OCI-LY1 (cell line): ENCODE results near the gene REM2.

ENCODE experiments used
- H2AFZ ChIP-seq: fragments of 200-600 bp; sonication (generic), shearing (Covaris generic); 2 replicates; pipeline ENCODE4 v1.6.0; 2014; ENCODE audit warnings: antibody characterized with exemption, mild to moderate bottlenecking, low read length
- H3F3A ChIP-seq: fragments of 200-600 bp; sonication (generic), shearing (Covaris generic); 2 replicates; pipeline ENCODE4 v1.6.0; 2014; ENCODE audit warnings: mild to moderate bottlenecking, antibody characterized with exemption, low read length, moderate library complexity; ENCODE audit not compliant: insufficient read depth
- H3K27ac ChIP-seq: fragments of 200-600 bp; sonication (generic); 2 replicates; pipeline ENCODE4 v1.5.1; 2014; ENCODE audit warnings: low read length, mixed run types, mild to moderate bottlenecking, low read depth; ENCODE audit not compliant: poor library complexity, severe bottlenecking
- H3K27me3 ChIP-seq: fragments of 200-600 bp; sonication (generic); 2 replicates; pipeline ENCODE4 v1.6.0; 2014; ENCODE audit warnings: antibody characterized with exemption, mild to moderate bottlenecking, low read length, moderate library complexity; ENCODE audit not compliant: insufficient read depth
- H3K36me3 ChIP-seq: fragments of 200-600 bp; sonication (generic); 2 replicates; pipeline ENCODE4 v1.6.1; 2014; ENCODE audit warnings: mild to moderate bottlenecking, antibody characterized with exemption, low read length, moderate library complexity, mixed read lengths; ENCODE audit not compliant: insufficient read depth
- H3K4me1 ChIP-seq: fragments of 200-600 bp; sonication (generic); 2 replicates; pipeline ENCODE4 v1.5.1; 2014; ENCODE audit warnings: mild to moderate bottlenecking, low read length, moderate library complexity; ENCODE audit not compliant: insufficient read depth, severe bottlenecking
- H3K4me2 ChIP-seq: fragments of 200-600 bp; sonication (generic), shearing (Covaris generic); 2 replicates; pipeline ENCODE4 v1.6.1; 2014; ENCODE audit warnings: low read length
- H3K4me3 ChIP-seq: fragments of 200-600 bp; sonication (generic); 2 replicates; pipeline ENCODE4 v1.5.1; 2014; ENCODE audit warnings: low read length, low read depth, mild to moderate bottlenecking, mixed read lengths; ENCODE audit not compliant: poor library complexity, severe bottlenecking
- H3K79me2 ChIP-seq: fragments of 200-600 bp; shearing (Covaris generic); 2 replicates; pipeline ENCODE4 v1.6.1; 2016; ENCODE audit warnings: mixed run types, low read length, mixed read lengths; ENCODE audit not compliant: insufficient read depth
- H3K9ac ChIP-seq: fragments of 200-600 bp; sonication (generic), shearing (Covaris generic); 2 replicates; pipeline ENCODE4 v1.6.1; 2014; ENCODE audit warnings: mild to moderate bottlenecking, low read length, mixed read lengths
- H3K9me2 ChIP-seq: fragments of 200-600 bp; sonication (generic), shearing (Covaris generic); 2 replicates; pipeline ENCODE4 v1.6.1; 2014; ENCODE audit warnings: low read depth, mild to moderate bottlenecking, low read length, mixed read lengths
- H3K9me3 ChIP-seq: fragments of 200-600 bp; shearing (Covaris generic); 2 replicates; pipeline ENCODE4 v1.6.1; 2014; ENCODE audit warnings: low read length, mixed read lengths
- H4K20me1 ChIP-seq: fragments of 200-600 bp; sonication (generic), shearing (Covaris generic); 2 replicates; pipeline ENCODE4 v1.6.0; 2016; ENCODE audit warnings: mild to moderate bottlenecking, low read length; ENCODE audit not compliant: insufficient read depth
- EZH2 ChIP-seq: fragments of 200-600 bp; sonication (generic), shearing (Covaris generic); IDR thresholded peaks from 2 replicates; pipeline ENCODE4 v1.8.0; 2017; ENCODE audit warnings: borderline replicate concordance, mixed run types, mild to moderate bottlenecking, antibody characterized with exemption, low read length, moderate library complexity, mixed read lengths
- TF ChIP-seq, protein P1 (sequence below): fragments of 200-600 bp; sonication (generic), shearing (Covaris generic); IDR thresholded peaks from 2 replicates; pipeline ENCODE4 v1.5.1; 2017; ENCODE audit warnings: mild to moderate bottlenecking, antibody characterized with exemption, low read length, moderate library complexity, mixed read lengths

Gene REM2

GRCh38 chr14:22875003-22875747 is 7.8 kb upstream of the REM2 start:
- no peaks in the 10 kb centered on the region for H4K20me1 ChIP-seq
- no peak overlapping the region for H3K4me3 ChIP-seq
- H3K4me2 ChIP-seq, result no peak overlapping the region
- no peaks in the 10 kb centered on the region for H3K79me2 ChIP-seq
- no peaks in the 10 kb centered on the region for H3K27me3 ChIP-seq
- no peak overlapping the region for H3K27ac ChIP-seq
- H3K9ac ChIP-seq, result no peak overlapping the region
- H3K36me3 ChIP-seq, result peaks cover 51% of the 10 kb centered on the region
- TF ChIP-seq, protein P1, sequence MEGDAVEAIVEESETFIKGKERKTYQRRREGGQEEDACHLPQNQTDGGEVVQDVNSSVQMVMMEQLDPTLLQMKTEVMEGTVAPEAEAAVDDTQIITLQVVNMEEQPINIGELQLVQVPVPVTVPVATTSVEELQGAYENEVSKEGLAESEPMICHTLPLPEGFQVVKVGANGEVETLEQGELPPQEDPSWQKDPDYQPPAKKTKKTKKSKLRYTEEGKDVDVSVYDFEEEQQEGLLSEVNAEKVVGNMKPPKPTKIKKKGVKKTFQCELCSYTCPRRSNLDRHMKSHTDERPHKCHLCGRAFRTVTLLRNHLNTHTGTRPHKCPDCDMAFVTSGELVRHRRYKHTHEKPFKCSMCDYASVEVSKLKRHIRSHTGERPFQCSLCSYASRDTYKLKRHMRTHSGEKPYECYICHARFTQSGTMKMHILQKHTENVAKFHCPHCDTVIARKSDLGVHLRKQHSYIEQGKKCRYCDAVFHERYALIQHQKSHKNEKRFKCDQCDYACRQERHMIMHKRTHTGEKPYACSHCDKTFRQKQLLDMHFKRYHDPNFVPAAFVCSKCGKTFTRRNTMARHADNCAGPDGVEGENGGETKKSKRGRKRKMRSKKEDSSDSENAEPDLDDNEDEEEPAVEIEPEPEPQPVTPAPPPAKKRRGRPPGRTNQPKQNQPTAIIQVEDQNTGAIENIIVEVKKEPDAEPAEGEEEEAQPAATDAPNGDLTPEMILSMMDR, result no peak
- TF ChIP-seq EZH2, result no peak
- H2AFZ ChIP-seq, result no peak overlapping the region
- no peaks in the 10 kb centered on the region for H3F3A ChIP-seq
- no peaks in the 10 kb centered on the region for H3K9me3 ChIP-seq
- H3K9me2 ChIP-seq, result no peaks in the 10 kb centered on the region
- peaks cover 20% of the 10 kb centered on the region for H3K4me1 ChIP-seq

DNA sequence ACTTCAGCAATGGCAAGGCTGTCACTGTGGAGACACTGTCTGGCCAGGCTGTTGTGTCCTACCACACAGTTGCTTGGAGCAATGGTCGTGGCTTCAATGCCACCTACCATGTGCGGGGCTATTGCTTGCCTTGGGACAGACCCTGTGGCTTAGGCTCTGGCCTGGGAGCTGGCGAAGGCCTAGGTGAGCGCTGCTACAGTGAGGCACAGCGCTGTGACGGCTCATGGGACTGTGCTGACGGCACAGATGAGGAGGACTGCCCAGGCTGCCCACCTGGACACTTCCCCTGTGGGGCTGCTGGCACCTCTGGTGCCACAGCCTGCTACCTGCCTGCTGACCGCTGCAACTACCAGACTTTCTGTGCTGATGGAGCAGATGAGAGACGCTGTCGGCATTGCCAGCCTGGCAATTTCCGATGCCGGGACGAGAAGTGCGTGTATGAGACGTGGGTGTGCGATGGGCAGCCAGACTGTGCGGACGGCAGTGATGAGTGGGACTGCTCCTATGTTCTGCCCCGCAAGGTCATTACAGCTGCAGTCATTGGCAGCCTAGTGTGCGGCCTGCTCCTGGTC is 7.2 kb upstream of the REM2 start:
- Histone ChIP-seq H3K4me2 (no peak overlapping the region), H4K20me1 (no peaks in the 10 kb centered on the region), H3K27me3 (no peaks in the 10 kb centered on the region), H3K9me3 (no peaks in the 10 kb centered on the region), H3K9ac (no peak overlapping the region), H3F3A (no peaks in the 10 kb centered on the region), H3K4me1 (peaks cover 14% of the 10 kb centered on the region), H3K27ac (no peak overlapping the region), H3K9me2 (no peaks in the 10 kb centered on the region), H3K79me2 (no peaks in the 10 kb centered on the region), H3K4me3 (no peak overlapping the region), H3K36me3 (peaks cover 51% of the 10 kb centered on the region), H2AFZ (no peak overlapping the region)
- TF ChIP-seq, protein P1, result no peak
- TF ChIP-seq EZH2, result no peak

DNA sequence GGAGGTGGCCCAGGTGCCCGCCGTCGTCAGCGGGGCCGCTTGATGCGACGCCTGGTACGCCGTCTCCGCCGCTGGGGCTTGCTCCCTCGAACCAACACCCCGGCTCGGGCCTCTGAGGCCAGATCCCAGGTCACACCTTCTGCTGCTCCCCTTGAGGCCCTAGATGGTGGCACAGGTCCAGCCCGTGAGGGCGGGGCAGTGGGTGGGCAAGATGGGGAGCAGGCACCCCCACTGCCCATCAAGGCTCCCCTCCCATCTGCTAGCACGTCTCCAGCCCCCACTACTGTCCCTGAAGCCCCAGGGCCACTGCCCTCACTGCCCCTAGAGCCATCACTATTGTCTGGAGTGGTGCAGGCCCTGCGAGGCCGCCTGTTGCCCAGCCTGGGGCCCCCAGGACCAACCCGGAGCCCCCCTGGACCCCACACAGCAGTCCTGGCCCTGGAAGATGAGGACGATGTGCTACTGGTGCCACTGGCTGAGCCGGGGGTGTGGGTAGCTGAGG is 6.0 kb upstream of the REM2 start:
- Histone ChIP-seq H3K27me3 (no peaks in the 10 kb centered on the region), H3K36me3 (peaks cover 51% of the 10 kb centered on the region), H2AFZ (no peak overlapping the region), H3K9me3 (no peaks in the 10 kb centered on the region), H3K9me2 (no peaks in the 10 kb centered on the region), H3K4me2 (no peak overlapping the region), H4K20me1 (no peaks in the 10 kb centered on the region), H3F3A (no peaks in the 10 kb centered on the region), H3K9ac (no peak overlapping the region), H3K4me1 (peaks cover 8% of the 10 kb centered on the region), H3K79me2 (no peaks in the 10 kb centered on the region), H3K27ac (no peak overlapping the region), H3K4me3 (no peak overlapping the region)
- no peak for TF ChIP-seq EZH2
- TF ChIP-seq, protein P1, result no peak
